Suprapubic skin (tissue), 4 donors: ENCODE data around the gene OR8B12. TPM values are rescaled to one million over a fixed set of nuclear protein-coding genes. Genes with fewer than 3 reads are reported as not detected.

Source experiments
- DNase-seq, 2 donors: peaks; one replicate each; pipeline ENCODE4 v3.0.0-alpha.2; 2019; ENCODE audit warnings: low spot score in 2 of 2
- H3K27ac ChIP-seq: fragments of 200-600 bp; sonication (generic); one replicate; pipeline ENCODE4 v1.5.1; 2019
- H3K27me3 ChIP-seq: fragments of 200-600 bp; sonication (generic); one replicate; pipeline ENCODE4 v1.5.1; 2019
- H3K36me3 ChIP-seq: fragments of 200-600 bp; sonication (generic); one replicate; pipeline ENCODE4 v1.5.1; 2019
- H3K4me1 ChIP-seq: fragments of 200-600 bp; sonication (generic); one replicate; pipeline ENCODE4 v1.5.1; 2019
- H3K4me3 ChIP-seq: fragments of 200-600 bp; sonication (generic); one replicate; pipeline ENCODE4 v1.5.1; 2019; ENCODE audit warnings: mild to moderate bottlenecking
- H3K9me3 ChIP-seq: fragments of 200-600 bp; sonication (generic); one replicate; pipeline ENCODE4 v1.5.1; 2019
- CTCF ChIP-seq, 2 donors: fragments of 200-600 bp in 1 of 2; fragments of 450-650 bp in 1 of 2; sonication (generic) in 1 of 2; IDR thresholded peaks; one replicate each; pipeline ENCODE4 v1.5.1; 2016 to 2019; ENCODE audit warnings: antibody characterized with exemption in 2 of 2, mild to moderate bottlenecking in 1 of 2, moderate library complexity in 1 of 2
- EP300 ChIP-seq: sonication (generic); formaldehyde crosslinking; IDR thresholded peaks from one replicate; pipeline ENCODE4 v1.6.1; 2017; ENCODE audit warnings: antibody characterized with exemption
- POLR2A ChIP-seq, 2 donors: fragments of 450-650 bp; IDR thresholded peaks; one replicate each; pipeline ENCODE4 v1.6.1; 2017; ENCODE audit warnings: antibody characterized with exemption in 2 of 2, mild to moderate bottlenecking in 2 of 2, moderate library complexity in 2 of 2
- POLR2AphosphoS5 ChIP-seq, 3 donors: sonication (generic); formaldehyde crosslinking; IDR thresholded peaks; one replicate each; pipeline ENCODE4 v1.6.1; 2017; ENCODE audit warnings: antibody characterized with exemption in 3 of 3
- WGBS: methylation state at CpG from one replicate; pipeline ENCODE4 v1.1.5; 2018; 5-methylcytosine and 5-hydroxymethylcytosine counted together
- total RNA-seq, 4 donors: library from RNA; depleted of rRNA; stranded (reverse); fragments of >200 nt; gene quantifications; one replicate each; pipeline ENCODE4 v1.1.0, GENCODE V29; 2016

OR8B12 gene
- total RNA-seq, 4 donors from 2014 or later = not detected

- Histone ChIP-seq H3K9me3 (no peaks in the 10 kb centered on the region), H3K27me3 (no peaks in the 10 kb centered on the region), H3K4me3 (no peak overlapping the region), H3K4me1 (peaks cover 2% of the 10 kb centered on the region), H3K27ac (no peak overlapping the region), H3K36me3 (no peaks in the 10 kb centered on the region)
- TF ChIP-seq POLR2A (IDR thresholded peaks at IDR 0.05) = no peak
- no peak for TF ChIP-seq EP300
- no peak for TF ChIP-seq POLR2AphosphoS5 (IDR thresholded peaks at IDR 0.05)
- no peak for TF ChIP-seq CTCF (IDR thresholded peaks at IDR 0.05)
- WGBS = 79% methylated on average over 6 of the region's 6 CpGs
- DNase-seq = no peak
These were observed 2.2 kb downstream of the OR8B12 start for GRCh38 chr11:124541204-124541603.

GRCh38 chr11:124538019-124538418, 5.4 kb downstream of the OR8B12 start:
- Histone ChIP-seq H3K27me3 (no peaks in the 10 kb centered on the region), H3K9me3 (no peaks in the 10 kb centered on the region)
- TF ChIP-seq CTCF (IDR thresholded peaks at IDR 0.05) (no peak), POLR2AphosphoS5 (IDR thresholded peaks at IDR 0.05) (no peak), POLR2A (IDR thresholded peaks at IDR 0.05) (no peak), EP300 (no peak)

GRCh38 chr11:124536520-124536919, 6.9 kb downstream of the OR8B12 start:
- H3K4me1 ChIP-seq = peaks cover 2% of the 10 kb centered on the region
- H3K36me3 ChIP-seq = no peaks in the 10 kb centered on the region
- no peak overlapping the region for H3K4me3 ChIP-seq
- DNase-seq = no peak
- H3K9me3 ChIP-seq = no peaks in the 10 kb centered on the region
- WGBS = 41% methylated on average over 6 of the region's 6 CpGs
- no peaks in the 10 kb centered on the region for H3K27me3 ChIP-seq
- TF ChIP-seq EP300 = no peak
- TF ChIP-seq POLR2A (IDR thresholded peaks at IDR 0.05) = no peak
- TF ChIP-seq CTCF (IDR thresholded peaks at IDR 0.05) = no peak
- TF ChIP-seq POLR2AphosphoS5 (IDR thresholded peaks at IDR 0.05) = no peak
- H3K27ac ChIP-seq = no peak overlapping the region

More at GRCh38 chr11:124538019-124538418, 5.4 kb downstream of the OR8B12 start:
- no peak for DNase-seq
- Histone ChIP-seq H3K4me1 (peaks cover 2% of the 10 kb centered on the region), H3K27ac (no peak overlapping the region), H3K36me3 (no peaks in the 10 kb centered on the region), H3K4me3 (no peak overlapping the region)
- WGBS = 72% methylated on average over 1 of the region's 1 CpG

GRCh38 chr11:124535552-124536232, 7.8 kb downstream of the OR8B12 start:
- H3K27ac ChIP-seq = no peak overlapping the region
- no peak for TF ChIP-seq POLR2AphosphoS5 (IDR thresholded peaks at IDR 0.05)
- no peak for TF ChIP-seq POLR2A (IDR thresholded peaks at IDR 0.05)
- TF ChIP-seq CTCF (IDR thresholded peaks at IDR 0.05) = no peak
- TF ChIP-seq EP300 = no peak
- 81% methylated on average over 8 of the region's 8 CpGs for WGBS
- DNase-seq = no peak
- no peaks in the 10 kb centered on the region for H3K9me3 ChIP-seq
- H3K4me1 ChIP-seq = peaks cover 2% of the 10 kb centered on the region
- H3K27me3 ChIP-seq = no peaks in the 10 kb centered on the region
- no peak overlapping the region for H3K4me3 ChIP-seq
- H3K36me3 ChIP-seq = no peaks in the 10 kb centered on the region

- H3K36me3 ChIP-seq = no peaks in the 10 kb centered on the region
- no peak for TF ChIP-seq EP300
- TF ChIP-seq POLR2A (IDR thresholded peaks at IDR 0.05) = no peak
- no peak for TF ChIP-seq POLR2AphosphoS5 (IDR thresholded peaks at IDR 0.05)
- TF ChIP-seq CTCF (IDR thresholded peaks at IDR 0.05) = no peak
- no peaks in the 10 kb centered on the region for H3K27me3 ChIP-seq
- WGBS = 84% methylated on average over 2 of the region's 2 CpGs
- H3K4me1 ChIP-seq = peaks cover 2% of the 10 kb centered on the region
- H3K4me3 ChIP-seq = no peak overlapping the region
- H3K27ac ChIP-seq = no peak overlapping the region
- H3K9me3 ChIP-seq = no peaks in the 10 kb centered on the region
- no peak for DNase-seq
These were observed 9.4 kb downstream of the OR8B12 start for GRCh38 chr11:124534051-124534450.
